Neural crest cell (in vitro differentiated cells): ENCODE measurements around the gene MPST. TPM values are rescaled to one million over a fixed set of nuclear protein-coding genes. Genes with fewer than 3 reads are reported as not detected.

Experiments used
- DNase-seq: peaks from one replicate; pipeline ENCODE4 v3.0.0; 2021; ENCODE audit warnings: low read depth, mixed read lengths, low spot score
- H3K27ac Mint-ChIP-seq: one replicate; pipeline ENCODE4 v1.8.0; 2021; ENCODE audit warnings: mild to moderate bottlenecking, mixed read lengths; ENCODE audit not compliant: unreplicated experiment
- H3K27me3 Mint-ChIP-seq: 2 replicates; pipeline ENCODE4 v1.8.0; 2021; ENCODE audit warnings: low read depth, mild to moderate bottlenecking, mixed read lengths
- H3K36me3 Mint-ChIP-seq: 2 replicates; pipeline ENCODE4 v1.8.0; 2021; ENCODE audit warnings: low read depth, mild to moderate bottlenecking, mixed read lengths
- H3K4me1 Mint-ChIP-seq: 2 replicates; pipeline ENCODE4 v1.8.0; 2021; ENCODE audit warnings: mixed read lengths
- H3K4me3 Mint-ChIP-seq: one replicate; pipeline ENCODE4 v1.8.0; 2021; ENCODE audit warnings: mild to moderate bottlenecking, mixed read lengths
- H3K9me3 Mint-ChIP-seq: 2 replicates; pipeline ENCODE4 v1.8.0; 2021; ENCODE audit warnings: mixed read lengths
- CTCF ChIP-seq: fragments of 200-600 bp; sonication (generic); conservative IDR thresholded peaks from 2 replicates; pipeline ENCODE4 v1.5.0; 2021; ENCODE audit warnings: antibody characterized with exemption, mild to moderate bottlenecking
- total RNA-seq: library from RNA; stranded (reverse); gene quantifications from 2 replicates; pipeline ENCODE4 v1.2.1, GENCODE V29; 2021

The MPST gene
- total RNA-seq, 1 donor from 2014 or later, result 103 TPM

GRCh38 chr22:37057226-37057625 lies 37.7 kb downstream of the MPST start:
- Mint-ChIP-seq H3K4me1 (peaks cover 7% of the 10 kb centered on the region), H3K4me3 (no peak overlapping the region)

GRCh38 chr22:37057796-37058510 lies 38.4 kb downstream of the MPST start:
- H3K9me3 Mint-ChIP-seq, result no peaks in the 10 kb centered on the region
- H3K4me3 Mint-ChIP-seq, result no peak overlapping the region
- H3K36me3 Mint-ChIP-seq, result peaks cover 4% of the 10 kb centered on the region
- no peak overlapping the region for H3K27ac Mint-ChIP-seq
- H3K4me1 Mint-ChIP-seq, result no peaks in the 10 kb centered on the region
- H3K27me3 Mint-ChIP-seq, result no peaks in the 10 kb centered on the region
- TF ChIP-seq CTCF, result no peak
- no peak for DNase-seq

More at GRCh38 chr22:37057226-37057625, 37.7 kb downstream of the MPST start:
- no peaks in the 10 kb centered on the region for H3K27me3 Mint-ChIP-seq
- no peak overlapping the region for H3K27ac Mint-ChIP-seq
- no peak for DNase-seq
- H3K9me3 Mint-ChIP-seq, result no peaks in the 10 kb centered on the region
- peaks cover 4% of the 10 kb centered on the region for H3K36me3 Mint-ChIP-seq
- no peak for TF ChIP-seq CTCF

- DNase-seq, result no peak
- no peak for TF ChIP-seq CTCF
- Mint-ChIP-seq H3K36me3 (peaks cover 4% of the 10 kb centered on the region), H3K9me3 (no peaks in the 10 kb centered on the region), H3K4me1 (no peaks in the 10 kb centered on the region), H3K4me3 (no peak overlapping the region), H3K27ac (no peak overlapping the region), H3K27me3 (no peaks in the 10 kb centered on the region)
These were observed 39.6 kb downstream of the MPST start for GRCh38 chr22:37058917-37059701.

- H3K4me3 Mint-ChIP-seq, result no peak overlapping the region
- H3K4me1 Mint-ChIP-seq, result no peaks in the 10 kb centered on the region
- no peak for DNase-seq
- no peaks in the 10 kb centered on the region for H3K9me3 Mint-ChIP-seq
- H3K27ac Mint-ChIP-seq, result no peak overlapping the region
- H3K36me3 Mint-ChIP-seq, result peaks cover 3% of the 10 kb centered on the region
- peaks cover 2% of the 10 kb centered on the region for H3K27me3 Mint-ChIP-seq
- TF ChIP-seq CTCF, result no peak
These were observed 40.4 kb downstream of the MPST start for GRCh38 chr22:37059876-37060449.

- H3K27ac Mint-ChIP-seq, result no peak overlapping the region
- TF ChIP-seq CTCF, result no peak
These were observed 41.5 kb downstream of the MPST start for GRCh38 chr22:37060801-37061610.

More at GRCh38 chr22:37060801-37061610, 41.5 kb downstream of the MPST start:
- Mint-ChIP-seq H3K4me3 (no peak overlapping the region), H3K36me3 (peaks cover 2% of the 10 kb centered on the region), H3K4me1 (no peaks in the 10 kb centered on the region), H3K9me3 (no peaks in the 10 kb centered on the region), H3K27me3 (peaks cover 2% of the 10 kb centered on the region)
- no peak for DNase-seq
